ENCODE data around the gene TOMM5.

Gene TOMM5

GRCh38 chr9:37592108-37592951 lies at the start of gene TOMM5:
Gene TOMM5, minus strand, starts transcription at chr9:37592597. Its CDS starts 65 bp downstream, at chr9:37592532.
- peak; percentile 87 for DNase-seq

GRCh38 chr9:37641331-37641730 lies 48.9 kb upstream of the TOMM5 start:
- DNase-seq: no peak

- no peak for DNase-seq
These were observed 47.8 kb upstream of the TOMM5 start for GRCh38 chr9:37640246-37640645.

GRCh38 chr9:37639841-37640240 lies 47.4 kb upstream of the TOMM5 start:
- DNase-seq: no peak

GRCh38 chr9:37639109-37639762 lies 46.8 kb upstream of the TOMM5 start:
- DNase-seq: no peak

- no peak for DNase-seq
These were observed 44.4 kb upstream of the TOMM5 start for GRCh38 chr9:37636511-37637448.

GRCh38 chr9:37635808-37636207 lies 43.4 kb upstream of the TOMM5 start:
- no peak for DNase-seq

GRCh38 chr9:37632479-37632878 lies 40.1 kb upstream of the TOMM5 start:
- DNase-seq: no peak

- DNase-seq: no peak
These were observed 34.4 kb upstream of the TOMM5 start for GRCh38 chr9:37626708-37627292.

GRCh38 chr9:37625758-37626147 lies 33.4 kb upstream of the TOMM5 start:
- no peak for DNase-seq

GRCh38 chr9:37625036-37625757 lies 32.8 kb upstream of the TOMM5 start:
- no peak for DNase-seq

- no peak for DNase-seq
These were observed 31.7 kb upstream of the TOMM5 start for GRCh38 chr9:37624073-37624472.

- DNase-seq: no peak
These were observed 30.9 kb upstream of the TOMM5 start for GRCh38 chr9:37623267-37623666.

- no peak for DNase-seq
These were observed 30.1 kb upstream of the TOMM5 start for GRCh38 chr9:37622462-37622861.

- no peak for DNase-seq
These were observed 29.1 kb upstream of the TOMM5 start for GRCh38 chr9:37621273-37622121.

GRCh38 chr9:37620396-37620795 lies 28.0 kb upstream of the TOMM5 start:
- DNase-seq: no peak

GRCh38 chr9:37619806-37620205 lies 27.4 kb upstream of the TOMM5 start:
- DNase-seq: no peak

- no peak for DNase-seq
These were observed 26.4 kb upstream of the TOMM5 start for GRCh38 chr9:37618817-37619216.

- DNase-seq: no peak
These were observed 25.4 kb upstream of the TOMM5 start for GRCh38 chr9:37617832-37618231.

GRCh38 chr9:37617161-37617560 lies 24.8 kb upstream of the TOMM5 start:
- no peak for DNase-seq

GRCh38 chr9:37611961-37612360 lies 19.6 kb upstream of the TOMM5 start:
- no peak for DNase-seq

Measured in DMS153 (cell line).